GM19452 (cell line): ENCODE data around the gene ZDHHC7.
A peak's percentile ranks its signal among the peaks of the same experiment; 100 is the strongest.

Experiments
- ATAC-seq: cut with Tn5 transposase; IDR thresholded peaks from one replicate; pipeline ENCODE4 v1.9.1; 2021; ENCODE audit not compliant: unreplicated experiment

The ZDHHC7 gene

DNA sequence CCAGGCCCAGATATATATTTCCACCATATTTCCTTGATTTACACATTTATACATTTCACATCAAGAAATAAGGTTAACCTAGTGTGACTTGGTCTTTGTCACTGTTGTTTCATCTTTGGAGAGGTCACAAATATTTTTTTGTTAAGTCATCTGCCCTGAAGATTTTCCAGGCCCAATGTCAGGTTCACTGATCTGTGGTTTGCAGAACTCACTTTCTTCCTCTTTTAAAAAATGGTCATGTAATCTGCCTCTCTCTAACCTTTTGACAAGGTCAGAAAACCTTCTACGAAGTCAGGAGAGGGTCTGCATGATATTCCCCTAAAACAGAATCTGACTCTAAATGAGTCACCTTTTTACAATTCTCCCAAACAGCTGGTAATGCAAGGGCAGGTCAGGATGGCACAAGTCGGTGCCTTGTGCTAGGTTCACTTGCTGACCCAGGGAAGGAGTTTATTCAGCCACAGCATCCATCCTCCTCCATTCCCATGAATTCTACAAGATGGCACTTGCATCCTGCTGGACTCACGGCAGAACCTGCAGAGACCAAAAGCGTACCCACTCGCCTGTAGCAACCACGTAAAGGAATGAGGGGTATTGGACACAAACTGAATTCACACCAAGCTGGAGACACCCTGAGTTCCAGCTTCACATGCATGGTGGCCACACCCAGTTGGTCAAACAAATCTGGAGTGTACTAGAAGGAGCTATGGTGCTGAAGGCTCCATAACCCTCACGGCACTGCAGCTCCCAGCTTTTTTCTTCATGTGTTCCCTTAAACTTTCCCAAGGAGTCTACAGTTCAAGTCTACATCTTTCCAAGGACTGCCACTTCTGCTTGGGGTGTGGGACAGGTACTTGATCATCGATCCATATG lies 14.7 kb upstream of the ZDHHC7 start:
- no peak for ATAC-seq

DNA sequence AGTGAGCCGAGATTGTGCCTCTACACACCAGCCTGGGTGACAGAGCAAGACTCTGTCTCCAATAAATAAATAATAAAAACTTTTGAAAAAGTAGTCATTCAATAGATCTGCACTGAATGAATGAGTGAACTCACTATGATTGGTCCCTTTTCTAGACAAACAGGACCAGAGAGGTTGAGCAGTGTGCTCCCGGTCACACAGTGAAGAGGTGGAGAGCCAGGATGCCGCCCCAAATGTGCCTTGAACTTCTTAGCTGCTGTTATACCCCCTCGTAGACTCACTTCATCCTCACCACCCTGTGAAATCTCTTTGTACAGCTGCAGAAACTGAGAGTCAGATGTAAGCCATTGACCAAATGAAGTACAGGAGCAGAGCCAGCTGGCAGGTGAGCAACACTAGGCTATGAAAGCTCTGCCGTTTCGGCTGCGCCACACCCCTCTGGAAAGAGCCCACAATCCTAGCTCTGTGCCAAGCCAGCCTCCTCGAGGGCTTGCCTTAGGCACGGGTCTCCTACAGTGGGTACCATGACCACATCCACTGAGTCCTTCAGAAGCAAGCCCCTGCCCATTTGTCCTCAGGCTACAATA lies 8.4 kb upstream of the ZDHHC7 start:
- ATAC-seq = no peak

DNA sequence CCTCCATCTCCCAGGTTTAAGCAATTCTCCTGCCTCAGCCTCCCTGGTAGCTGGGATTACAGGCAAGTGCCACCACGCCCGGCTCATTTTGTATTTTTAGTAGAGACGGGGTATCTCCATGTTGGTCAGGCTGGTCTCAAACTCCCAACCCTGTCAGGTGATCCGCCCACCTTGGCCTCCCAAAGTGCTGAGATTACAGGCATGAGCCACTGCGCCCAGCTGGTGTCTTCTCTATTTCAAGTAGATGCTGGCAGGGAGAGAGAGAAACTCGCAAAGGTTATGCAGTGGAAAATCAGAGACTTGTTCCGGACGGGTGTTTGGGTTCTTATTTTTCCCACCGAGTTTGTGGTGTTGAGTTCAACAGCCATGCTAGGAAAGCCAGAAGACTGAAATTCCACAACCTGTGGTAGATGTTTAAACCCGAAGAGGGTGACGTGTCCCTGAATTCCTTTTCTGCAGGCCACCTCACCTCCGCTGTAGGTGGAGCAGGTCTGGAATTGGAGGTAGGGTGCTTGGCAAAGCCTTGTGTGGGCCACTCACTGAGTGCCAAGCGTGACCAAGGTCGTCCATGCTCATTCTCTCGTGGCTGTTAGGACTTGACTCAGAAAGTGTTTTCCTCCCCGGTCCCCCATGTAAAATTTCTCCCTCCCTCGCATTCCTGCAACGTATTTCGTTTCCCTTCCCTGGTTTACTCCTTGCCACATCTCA lies 7.3 kb upstream of the ZDHHC7 start:
- no peak for ATAC-seq

DNA sequence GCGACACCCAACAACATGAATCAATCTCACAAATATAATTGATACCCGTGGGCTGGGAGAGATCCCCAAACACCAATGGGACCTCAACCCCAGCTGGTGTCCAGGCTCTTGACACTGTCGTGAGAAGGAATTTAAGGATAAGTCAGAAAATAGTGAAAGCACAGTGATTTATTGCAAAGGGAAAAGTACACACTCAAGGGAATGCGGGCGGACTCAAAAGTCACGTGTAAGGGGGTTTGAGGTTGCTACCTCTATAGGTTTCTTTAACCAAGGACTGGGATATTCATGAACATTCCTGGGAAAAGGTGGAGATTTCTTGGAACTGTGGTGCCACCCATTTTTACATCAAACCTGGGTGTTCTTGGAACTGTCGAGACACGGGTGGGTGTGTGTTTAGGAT lies 6.3 kb upstream of the ZDHHC7 start:
- no peak for ATAC-seq

DNA sequence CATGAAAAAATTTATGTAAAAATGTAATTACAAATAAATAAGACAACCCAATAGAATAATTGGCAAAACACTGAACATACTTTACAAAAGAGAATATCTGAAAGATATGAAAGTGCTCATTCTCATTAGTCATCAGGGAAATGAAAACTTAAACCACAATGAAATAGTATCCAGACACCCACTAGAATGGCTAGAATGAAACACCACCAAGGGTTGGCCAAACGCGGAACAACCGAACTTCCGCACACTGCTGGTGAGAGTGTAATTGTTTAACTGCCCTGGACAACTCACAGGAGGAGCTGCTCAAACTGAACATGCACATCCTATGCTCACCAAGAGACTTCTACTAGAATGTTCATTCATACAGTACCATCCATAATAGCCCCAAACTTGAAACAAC lies 5.8 kb upstream of the ZDHHC7 start:
- ATAC-seq = no peak

DNA sequence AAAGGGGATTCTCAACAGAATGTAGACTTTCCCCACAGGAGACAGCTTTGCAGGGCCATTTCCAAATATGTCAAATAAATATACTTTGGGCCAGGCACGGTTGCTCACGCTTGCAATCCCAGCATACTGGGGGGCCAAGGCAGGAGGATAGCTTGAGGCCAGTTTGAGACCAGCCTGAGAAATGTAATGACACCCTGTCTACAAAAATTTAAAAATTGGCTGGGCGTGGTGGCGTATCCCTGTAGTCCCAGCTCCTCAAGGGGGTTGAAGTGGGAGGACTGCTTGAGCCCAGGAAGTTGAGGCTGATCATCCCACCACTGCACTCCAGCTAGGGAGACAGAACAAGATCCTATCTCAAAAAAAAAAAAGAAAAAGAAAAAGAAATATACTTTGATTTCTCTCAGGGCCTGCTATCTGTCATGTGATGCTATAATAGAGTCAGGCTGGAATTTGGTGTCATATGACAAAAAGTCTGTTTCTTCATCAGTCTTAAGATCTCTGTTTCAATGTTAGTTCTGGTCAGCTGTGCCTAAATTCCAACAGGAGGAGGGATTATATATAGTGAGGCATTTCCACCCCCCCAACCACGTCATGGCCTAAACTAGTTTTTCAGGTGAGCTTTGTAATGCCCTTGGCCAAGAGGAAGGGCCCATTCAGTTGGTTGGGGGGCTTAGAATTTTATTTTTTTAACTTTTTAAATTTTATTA lies 4.3 kb upstream of the ZDHHC7 start:
- no peak for ATAC-seq

DNA sequence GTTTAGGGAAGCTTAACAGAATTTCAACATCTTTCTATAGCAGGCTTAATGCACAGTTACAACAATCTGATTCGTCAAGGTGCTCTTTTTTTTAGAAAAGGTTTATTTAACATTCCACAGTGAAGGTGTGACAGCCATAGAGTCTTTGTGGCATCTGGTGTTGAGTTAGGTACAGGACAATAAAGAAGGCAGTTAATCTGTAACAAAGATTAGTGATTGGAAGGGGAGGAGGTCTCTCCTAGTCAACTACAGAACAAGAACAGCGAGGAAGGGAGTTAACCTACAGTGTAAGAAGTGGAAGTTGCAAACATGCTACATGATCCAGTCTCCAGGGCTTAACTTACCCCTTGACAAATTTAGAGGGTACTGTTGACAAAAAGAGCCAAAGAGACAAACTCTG lies 3.0 kb upstream of the ZDHHC7 start:
- no peak for ATAC-seq

DNA sequence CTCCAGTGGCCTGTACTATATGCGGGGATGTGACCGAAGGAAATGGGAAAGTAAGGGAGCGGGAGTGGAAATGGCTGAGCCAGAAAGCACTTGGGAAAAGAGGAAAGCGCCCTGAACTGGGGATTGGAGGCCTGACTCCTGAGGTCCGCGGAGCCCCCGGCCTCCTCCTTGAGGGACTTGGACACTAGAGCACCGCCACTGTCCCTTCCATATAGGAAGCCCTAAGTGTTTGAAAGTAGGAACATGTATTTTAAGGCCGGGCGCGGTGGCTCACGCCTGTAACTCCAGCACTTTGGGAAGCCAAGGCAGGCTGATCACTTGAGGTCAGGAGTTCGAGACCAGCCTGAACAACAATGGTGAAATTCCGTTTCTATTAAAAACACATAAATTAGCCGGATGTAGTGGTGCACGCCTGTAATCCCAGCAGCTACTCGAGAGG lies 530 bp upstream of the ZDHHC7 start:
- no peak for ATAC-seq

DNA sequence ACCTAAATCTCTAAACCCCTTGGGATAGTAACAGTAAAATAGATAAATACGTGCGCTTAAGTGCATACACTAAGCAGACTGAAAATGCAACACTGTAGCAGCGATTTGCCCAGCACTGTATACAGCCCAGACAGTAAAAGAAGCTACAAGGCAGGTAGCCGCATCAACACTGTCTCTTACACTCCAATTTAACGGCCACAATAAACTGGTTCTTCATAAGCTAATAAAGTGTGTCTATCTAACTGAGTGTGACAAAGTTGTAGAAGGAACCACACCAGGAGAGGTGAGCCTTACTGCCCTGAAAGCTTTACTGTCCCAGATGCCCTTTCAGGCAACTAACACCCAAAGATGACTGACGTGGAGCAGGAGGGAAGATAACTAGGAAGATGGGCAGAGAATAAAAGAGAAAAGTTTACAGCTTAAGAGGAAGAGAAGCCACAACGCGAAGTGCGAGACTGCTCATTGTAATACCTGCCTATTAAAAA lies 847 bp downstream of the ZDHHC7 start:
- peak; percentile 11 for ATAC-seq

DNA sequence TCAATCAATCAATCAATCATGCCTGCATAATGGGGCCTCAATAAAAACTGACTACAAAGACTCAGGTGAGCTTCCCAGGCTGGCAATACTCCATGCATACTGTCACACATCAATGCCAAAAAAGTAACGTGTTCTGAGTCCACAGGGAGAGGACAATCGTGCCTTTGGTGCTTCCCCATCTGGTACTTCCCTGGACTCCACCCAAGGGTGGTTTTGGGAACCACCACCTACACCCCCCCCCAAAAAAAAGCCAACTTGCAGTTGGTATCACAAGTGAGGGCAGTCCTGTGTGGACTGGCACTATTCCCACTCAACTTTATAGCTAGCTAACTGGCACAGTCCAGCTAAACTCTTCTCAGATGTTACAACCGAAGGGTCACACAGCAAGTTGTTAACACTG lies 3.1 kb downstream of the ZDHHC7 start:
- ATAC-seq = no peak

DNA sequence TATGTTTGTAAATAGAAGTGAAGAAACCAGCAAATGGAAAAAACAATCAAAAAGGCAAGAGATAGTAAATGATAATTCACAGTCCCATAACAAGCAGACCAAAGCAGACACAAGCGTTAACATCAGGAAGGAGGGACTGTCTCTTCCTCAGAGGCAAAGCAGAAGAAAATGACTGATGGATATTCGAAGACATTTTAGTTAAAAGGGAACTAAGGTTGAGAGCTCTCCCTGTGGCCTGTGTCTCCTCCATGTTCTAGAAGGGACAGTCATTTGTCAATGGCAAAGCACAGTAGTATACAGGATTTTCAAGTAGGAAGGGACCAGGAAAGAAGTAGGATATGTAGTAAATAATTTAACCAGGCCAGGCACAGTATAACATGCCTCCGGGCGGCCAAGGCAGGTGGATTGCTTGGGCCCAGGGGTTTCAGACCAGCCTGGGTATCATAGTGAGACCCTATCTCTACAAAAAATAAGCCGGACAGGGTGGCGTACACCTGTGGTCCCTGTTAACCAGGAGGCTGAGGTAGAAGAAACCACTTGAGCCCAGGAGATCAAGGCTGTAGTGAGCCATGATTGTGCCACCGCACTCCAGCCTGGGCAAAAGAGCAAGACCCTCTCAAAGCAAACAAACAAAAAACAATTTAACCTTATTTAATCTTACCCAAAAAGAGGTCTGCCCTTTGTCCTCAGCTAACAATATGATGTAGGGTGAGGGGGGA lies 3.7 kb downstream of the ZDHHC7 start:
- ATAC-seq = no peak

DNA sequence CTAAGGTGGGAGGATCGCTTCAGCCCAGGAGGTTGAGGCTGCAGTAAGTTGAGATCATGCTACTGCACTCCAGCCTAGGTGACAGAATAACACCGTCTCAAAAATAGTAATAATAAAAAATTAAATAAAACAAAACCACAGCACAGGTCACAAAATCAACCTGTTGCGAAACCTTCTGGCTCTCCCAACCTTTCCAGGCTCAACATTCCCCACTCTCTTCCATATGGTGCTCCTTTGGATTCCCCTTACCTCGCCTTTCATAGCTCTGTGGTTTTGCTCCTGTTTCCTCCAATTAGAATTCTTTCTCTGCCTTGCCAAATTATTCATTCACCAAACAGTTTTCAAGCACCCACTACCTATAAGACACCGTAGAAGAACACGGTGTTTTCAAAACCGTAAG lies 4.7 kb downstream of the ZDHHC7 start:
- no peak for ATAC-seq

DNA sequence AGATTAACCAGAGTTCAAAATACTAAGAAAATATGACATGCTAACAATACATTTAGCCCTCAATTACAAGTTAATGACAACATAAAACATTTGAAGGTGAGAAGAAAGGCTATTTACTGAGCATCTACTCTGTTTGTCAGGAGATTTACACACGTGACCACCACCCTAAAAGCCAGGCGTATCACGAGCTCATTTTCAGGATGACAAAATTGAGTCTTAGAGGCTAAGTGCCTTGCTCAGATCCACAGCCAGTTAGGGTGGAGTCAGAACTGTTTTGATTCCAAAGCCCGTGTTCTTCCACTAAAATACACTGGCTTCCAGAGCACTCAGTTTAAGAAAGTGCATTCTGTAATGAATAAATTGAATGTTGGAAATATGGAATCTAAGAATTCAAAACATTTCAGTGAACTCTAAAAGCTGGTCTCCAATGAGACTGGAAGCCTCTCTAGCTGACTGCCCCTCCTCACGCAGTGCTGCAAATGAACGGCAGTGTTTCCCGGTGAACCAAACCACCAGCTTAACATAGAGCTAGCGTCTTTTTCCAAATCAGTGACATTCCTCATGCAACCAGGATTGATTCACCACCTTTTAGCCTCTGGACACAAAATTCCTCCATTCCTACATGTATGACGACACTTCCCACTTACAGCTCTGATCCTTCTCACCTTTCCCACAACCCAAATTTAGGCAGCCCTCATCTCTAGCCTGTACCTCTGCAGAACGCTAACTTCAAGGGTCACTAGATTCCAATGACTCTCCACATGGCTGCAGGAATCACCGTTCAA lies 5.9 kb downstream of the ZDHHC7 start:
- ATAC-seq = no peak

DNA sequence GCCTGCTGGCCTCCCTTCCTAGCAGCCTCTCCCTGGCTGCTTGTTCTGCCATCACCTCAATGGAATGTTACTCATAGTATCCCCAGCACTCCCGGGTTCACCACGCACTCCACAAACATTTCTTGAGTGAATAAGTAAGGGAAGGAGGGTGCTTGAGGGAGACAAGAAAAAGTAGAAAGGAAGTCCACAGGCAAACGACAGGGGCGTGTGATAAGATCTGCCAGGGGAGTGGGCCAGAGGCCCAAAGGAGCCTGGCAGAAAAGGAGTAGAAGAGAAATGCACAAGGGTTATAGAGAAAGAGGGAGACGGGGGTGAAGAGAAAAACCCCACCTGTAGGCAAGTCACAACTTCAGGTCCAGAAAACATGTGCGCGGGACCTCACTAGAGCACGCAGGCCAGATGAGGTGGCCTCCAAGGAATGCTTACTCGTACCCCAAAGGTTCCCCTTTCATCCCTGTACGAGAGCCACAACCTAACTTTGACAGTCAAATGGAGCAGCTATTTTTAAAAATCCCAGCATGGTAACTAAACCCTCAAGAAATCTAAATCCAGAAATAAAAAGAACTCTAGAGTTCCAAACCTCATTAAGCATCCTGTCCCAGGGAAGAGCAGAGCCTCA lies 6.6 kb downstream of the ZDHHC7 start:
- no peak for ATAC-seq

DNA sequence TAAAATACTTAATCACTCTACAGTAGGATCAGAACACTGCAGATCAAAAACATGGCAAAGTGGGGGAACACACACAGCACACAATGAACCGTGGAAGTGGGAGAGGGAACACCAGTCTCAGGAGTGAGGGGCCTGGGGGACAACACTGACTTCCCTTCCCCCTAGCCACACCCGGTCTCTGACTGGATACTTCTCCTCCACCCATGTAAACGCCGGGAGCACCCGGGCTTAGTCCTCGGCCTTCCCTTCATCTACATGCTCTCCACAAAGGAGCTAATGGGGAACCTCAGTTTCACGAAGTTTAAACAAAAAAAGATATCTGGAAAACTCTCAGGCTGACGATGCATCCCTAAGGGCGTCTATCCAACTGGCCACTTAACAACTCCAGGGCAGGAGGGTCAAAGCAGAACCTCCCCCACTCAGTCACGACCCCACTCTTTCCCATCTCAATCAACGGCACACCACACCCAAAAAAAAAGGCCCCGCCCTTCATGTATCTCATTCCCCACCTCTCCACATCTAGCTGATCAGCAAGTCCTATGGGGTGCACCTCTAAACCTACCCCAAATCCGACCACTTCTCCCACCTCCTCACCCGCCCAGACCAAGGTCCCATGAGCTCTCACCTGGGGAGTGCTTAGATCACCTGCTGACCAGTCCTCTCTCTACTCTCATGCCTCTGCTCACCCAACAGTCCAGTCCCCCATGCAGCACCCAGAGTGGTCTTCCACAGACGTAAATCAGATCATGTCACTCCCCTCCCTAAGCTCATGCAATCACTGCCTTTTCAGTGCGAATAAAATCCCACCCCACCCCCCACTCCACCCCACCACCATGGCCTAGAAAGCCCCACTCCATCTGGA lies 7.4 kb downstream of the ZDHHC7 start:
- no peak for ATAC-seq

DNA sequence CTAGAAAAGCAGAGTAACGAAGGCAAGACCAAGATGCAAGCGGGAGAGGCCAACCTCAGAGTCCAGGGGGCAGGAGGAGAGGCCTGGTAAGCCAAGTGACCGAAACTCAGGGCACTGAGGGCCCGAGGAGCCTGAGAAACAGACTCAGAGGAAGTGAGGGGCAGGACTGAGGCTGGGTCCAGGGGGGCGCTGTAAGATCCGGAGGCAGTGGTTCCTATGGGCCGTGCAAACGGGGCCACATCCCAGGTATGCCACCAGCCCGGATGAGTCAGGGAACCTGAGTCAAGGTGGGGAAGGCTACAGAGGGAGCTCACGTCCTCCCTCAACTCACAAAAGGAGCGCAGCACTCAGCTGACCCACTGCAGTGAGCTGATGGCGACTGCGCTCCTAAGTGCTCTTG lies 8.3 kb downstream of the ZDHHC7 start:
- ATAC-seq = no peak

DNA sequence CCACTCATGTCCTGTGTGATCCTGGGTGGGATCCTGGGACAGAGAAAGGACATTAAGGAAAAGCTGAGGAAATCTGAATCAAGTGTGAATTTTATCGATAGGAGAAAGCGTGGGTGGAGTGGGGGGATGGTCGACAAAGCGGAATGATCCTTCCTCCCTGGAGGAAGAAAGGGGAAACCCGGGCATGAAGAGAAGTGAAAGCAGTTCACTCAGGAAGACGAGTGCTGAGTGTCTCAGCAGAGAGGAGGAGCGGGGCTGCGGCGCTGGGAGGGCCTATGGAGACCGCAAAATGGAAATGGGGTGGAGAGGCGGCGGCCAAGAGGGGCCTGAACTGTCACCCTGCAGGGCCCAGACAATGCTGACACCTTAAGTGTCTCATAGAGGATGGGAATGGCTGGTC lies 8.7 kb downstream of the ZDHHC7 start:
- no peak for ATAC-seq

DNA sequence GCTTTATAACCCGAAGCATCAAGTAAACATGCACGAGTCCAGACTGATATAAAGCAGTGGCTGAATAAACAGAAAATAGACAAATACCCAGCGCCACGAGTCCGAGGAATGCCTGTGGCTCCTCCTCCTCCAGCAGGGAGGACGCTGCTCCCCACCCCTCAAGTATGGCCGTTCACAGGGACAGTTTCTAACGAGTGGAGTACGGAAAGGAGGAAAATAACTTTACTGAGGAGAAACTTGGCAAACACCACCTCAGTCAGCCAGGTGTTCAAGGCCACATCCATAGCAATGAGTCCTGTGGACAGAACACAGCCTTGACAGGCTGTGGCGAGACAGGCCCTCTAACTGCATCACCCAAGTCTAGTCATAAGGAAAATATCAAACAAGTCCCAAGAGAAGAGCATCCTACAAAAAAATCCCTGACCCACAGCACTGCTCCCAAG lies 9.2 kb downstream of the ZDHHC7 start:
- no peak for ATAC-seq
